NCI-H2081 (cell line): Measurements from ENCODE around the gene CCDC106.

Experiments used
- DNase-seq, 2 experiments: peaks; one replicate each; lab custom pipeline; 2025; lab: John Stamatoyannopoulos, UW

The CCDC106 gene

DNA sequence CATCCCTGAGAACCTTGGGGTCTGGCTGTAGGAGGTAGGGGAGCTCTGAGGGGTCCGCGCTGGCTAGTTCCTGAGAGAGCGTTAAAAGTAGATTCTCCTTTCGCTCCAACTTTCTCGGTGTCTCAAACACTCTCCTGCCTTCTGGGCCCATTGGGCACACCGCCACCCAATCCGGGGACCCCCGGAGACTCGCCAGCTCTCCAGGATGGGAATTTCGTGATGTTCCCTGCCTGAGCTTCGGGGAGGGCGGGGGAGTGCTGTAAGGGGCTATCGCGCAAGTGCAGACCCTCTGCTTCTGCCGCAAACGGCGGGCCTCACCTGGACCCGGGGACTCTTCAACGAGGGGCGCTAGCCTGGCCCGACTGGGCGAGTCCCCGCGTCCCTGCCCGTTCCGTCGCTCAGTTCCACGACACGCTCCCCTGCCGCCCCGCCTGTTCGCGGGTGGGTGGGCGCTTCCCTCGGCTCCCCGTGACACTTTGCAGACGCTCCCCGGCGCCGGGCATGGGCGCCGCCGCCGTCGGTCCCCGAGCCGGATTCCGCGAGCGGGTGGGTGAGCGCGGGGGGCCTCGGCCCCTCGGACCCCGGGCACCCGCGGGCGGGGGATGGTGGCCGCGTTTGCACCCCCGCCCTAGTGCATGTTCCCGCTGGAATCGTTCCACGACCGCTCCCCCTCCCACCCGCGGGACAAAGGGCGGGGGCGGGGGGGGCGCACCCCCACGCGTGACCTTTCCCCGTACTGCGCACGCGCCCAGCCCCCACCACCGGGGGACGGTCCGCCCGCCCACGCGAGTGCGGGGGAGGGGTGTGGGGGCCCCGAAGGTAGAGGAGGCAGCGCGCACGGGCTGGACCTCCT lies at the start of gene CCDC106:
CCDC106 (plus strand) TSS at position 481 of the 853 bp plus-strand sequence. CDS start 835 bp downstream, outside the sequence.
- DNase-seq: peak; percentile 70 to 83

DNA sequence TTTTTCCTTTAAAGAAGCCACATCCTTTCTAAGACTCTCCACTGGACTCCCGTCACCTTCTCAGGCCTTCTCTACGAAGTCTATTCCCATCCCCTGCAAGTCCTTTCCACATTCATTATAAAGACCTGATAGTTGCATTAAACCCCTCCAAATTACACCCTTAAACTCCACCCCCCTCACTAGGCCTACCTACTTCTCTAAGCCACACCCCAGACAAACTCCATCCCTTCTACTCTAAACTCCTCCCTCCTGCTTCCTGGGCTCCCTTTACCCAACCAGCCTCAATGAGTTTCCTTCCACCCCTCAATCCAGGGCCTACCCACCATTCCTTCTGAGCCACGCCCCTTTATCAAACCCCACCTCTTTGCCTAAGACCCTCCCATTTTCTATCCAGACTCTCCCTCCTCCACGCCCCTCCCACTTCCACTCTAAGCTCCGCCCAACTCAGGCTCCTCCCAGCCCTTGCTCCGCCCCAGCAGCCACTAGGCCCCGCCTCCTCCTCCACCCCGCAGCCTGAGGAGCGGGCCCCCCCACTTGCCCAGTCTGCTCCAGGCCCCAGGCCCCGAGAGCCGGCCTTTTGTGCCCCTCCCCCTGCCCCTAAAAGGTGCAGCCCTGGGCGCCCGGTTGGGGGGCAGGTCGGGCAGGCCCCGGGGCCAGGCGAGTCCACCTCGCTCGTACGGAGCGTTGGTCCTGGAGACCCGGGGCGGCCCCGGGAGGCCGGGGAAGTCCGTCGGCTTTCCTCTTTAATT lies 49.1 kb upstream of the CCDC106 start:
- DNase-seq: peak; percentile 74 to 89

DNA sequence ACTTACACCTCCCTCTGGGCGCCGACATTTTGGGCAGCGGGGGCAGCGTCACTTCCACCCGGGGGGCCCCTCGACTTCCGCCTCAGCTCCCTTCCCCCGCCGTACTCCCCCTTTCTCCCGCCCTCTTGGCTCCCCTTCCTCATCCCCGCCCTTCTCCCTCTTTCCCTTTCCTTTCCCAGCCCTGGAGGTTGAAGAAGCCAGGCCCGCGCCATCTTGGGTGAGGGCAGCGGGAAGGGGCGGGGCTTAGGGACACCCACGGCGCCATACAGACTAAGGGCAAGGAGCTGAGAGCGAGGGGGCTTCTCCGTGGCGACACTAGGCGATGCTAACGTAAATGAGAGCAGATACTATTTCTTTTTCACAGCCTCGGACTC lies 48.6 kb upstream of the CCDC106 start, which contains the start of gene FIZ1:
FIZ1 (minus strand) TSS at position 50 of the 374 bp plus-strand sequence. CDS start 1,652 bp downstream, outside the sequence.
- peak; percentile 97 to 99 for DNase-seq

DNA sequence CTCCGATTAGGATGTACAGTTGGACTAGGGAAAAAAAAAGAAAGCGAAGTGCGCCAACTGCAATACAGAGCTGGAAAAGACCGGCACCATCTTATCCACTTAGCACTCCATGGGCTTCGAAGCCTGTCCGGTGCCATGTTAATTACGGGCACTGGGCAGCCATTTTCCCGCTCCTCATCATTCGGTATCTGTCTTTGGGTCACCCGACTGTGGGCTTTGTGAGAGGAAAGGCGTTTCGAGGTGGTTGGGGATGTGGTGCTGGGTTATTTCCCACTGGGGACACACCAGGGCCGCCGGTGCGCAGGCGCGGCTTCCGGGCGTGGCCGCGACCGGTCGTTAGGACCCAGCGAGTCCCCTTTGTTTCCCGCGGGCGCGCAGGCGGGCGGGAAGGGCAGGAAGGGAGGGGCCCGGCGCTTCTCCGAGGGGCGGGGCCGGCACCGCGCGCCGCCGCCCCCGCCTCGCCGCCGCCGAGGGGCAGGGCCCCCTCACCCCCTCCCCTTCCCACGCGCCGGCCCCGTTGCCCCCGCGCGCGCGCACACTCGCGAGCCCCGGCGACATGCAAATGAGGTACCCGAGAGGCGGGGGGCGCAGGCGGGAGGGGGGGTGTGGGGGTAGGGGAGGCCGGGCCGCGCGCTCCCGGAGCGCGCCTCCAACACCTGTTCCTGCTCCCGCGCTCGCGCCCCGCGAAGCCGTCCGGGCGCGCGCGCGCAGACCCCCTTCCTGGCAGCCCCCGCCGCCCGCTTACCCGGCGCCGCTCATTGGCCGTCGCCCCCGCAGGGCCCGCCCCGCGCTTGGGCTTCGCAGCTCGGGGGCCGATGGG lies 48.0 kb upstream of the CCDC106 start, which contains the start of gene ZNF524:
ZNF524 (plus strand) TSS at position 447 of the 820 bp plus-strand sequence. CDS start 1,825 bp downstream, outside the sequence.
- peak; percentile 93 to 94 for DNase-seq

DNA sequence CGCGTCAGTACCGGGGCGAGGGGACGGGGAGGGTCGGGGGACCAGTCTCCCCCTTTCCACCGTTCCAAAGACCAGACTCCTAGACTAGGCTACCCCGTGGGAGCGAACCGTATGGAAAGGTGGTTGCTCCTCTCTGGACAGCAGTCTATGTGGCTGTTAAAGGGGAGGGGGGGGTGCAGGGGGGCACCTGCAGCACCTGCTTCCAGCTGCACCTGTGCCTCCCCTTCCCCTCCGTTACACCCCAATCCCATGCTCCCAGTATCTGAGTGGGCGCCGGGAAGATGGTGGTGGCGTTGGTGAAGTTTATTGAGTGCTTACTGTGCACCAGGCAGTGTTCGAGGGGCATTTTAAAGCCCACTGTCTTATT lies 47.4 kb upstream of the CCDC106 start:
- no peak for DNase-seq

DNA sequence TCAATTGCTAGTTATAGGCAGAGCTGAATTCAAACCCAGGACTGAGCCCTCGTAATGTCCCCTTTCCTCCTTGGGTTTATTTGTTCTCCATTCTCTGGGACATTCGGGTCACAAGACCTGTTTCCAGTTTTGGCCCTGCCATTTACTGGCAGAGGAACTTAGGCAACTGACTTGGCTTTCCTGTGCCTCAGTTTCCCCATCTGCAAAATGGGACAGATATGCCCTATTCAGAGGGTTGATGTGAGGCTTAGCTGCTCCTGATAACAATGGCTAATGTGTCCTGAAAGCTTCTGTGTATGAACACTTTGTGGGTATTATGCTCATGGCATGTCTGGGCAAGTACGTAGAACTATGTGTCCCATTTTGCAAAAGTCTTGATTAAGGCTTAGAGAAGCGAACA lies 46.9 kb upstream of the CCDC106 start:
- no peak for DNase-seq

DNA sequence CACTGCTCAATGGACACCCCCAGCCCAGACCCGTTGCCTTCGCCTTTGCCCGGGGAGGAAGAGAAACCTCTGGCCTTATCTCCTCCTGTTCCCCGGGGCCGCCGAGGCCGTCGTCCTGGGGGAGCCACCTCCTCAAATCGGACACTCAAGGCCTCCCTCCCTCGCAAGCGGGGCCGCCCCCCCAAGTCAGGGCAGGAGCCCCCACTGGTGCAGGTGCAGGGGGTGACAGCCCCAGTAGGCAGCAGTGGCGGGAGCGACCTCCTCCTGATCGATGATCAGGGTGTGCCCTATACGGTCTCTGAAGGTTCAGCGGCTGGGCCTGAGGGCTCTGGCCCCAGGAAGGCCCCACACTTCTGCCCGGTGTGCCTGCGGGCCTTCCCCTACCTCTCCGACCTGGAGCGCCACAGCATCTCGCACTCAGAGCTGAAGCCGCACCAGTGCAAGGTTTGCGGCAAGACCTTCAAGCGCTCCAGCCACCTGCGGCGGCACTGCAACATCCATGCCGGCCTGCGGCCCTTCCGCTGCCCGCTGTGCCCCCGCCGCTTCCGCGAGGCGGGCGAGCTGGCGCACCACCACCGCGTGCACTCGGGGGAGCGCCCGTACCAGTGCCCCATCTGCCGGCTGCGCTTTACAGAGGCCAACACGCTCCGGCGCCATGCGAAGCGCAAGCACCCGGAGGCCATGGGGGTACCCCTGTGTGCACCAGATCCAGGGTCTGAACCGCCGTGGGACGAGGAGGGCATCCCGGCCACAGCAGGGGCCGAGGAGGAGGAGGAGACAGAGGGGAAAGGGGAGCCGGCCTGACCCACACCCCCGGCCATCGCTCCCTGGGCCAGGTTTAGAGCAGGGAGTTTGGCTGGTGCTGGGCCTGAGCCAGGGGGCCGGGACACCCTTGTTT lies 45.7 kb upstream of the CCDC106 start:
- DNase-seq: no peak

DNA sequence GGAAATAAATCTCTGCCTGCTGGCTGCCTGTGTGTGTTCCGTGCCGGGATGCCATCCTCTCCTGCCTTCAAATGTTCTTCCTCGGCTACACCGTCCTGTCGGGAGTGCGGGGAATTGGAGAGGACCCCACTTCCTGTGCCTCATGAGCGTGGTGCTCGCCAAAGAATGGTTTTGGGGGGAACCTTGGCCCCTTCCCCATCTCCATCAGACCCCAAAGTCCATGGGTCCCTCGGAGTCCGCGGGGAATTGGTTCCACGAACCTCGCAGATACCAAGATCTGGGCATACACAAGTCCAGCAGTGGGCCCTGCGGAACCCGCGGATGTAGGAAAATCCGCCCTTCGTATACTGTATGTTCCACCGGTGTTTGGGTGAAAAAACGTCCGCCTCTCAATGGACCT lies 44.9 kb upstream of the CCDC106 start:
- DNase-seq: no peak

DNA sequence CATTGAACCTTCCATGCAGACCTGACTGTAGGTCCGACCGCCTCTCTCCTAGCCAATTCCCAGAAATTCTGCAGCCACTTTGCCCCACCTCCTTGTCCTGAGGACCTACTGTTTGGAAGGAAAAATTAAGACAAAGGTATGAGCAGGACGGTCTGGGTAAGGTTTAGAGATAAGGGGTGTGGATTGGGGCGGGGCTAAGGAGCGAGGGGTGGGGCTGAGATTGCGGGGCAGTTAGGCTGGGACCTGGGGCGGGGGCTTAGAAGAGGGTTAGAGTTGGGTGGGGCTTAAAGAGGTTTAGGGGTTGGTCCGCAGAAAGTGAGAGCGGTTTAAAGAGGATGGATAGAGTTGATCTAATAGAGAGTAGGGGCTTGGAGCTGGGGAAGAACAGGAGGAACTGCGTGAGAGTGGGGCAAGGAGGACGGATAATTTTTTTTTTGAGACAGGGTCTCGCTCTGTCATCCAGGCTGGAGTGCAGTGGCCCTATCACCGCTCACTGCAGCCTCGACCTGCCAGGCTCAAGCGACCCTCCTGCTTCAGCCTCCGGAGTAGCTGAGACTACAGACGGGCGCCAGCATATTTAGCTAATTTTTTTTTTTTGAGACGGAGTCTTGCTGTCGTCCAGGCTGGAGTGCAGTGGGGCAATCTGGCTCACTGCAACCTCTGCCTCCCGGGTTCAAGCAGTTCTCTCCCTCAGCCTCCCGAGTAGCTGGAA lies 44.3 kb upstream of the CCDC106 start:
- no peak for DNase-seq

DNA sequence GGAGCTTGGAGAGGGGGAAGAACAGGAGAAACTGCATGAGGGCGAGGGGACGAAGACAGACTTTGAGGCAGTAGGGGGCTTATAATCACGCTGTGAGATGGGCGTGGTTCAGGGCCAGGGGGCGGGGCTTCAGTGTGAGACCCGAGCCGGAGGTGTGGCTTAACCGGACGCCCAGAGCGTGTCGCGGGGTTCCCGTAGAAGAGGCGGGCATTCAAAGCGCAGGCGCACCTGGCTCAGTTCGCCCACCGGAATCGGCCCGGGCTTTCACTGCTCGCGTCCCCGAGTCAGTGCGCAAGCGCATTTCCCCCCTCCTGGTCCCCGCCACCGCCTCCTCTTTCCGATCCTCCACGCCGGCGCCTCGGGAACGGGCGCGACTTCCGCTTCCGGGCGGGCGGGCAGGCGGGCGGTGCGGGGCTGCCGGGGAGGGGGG lies 42.8 kb upstream of the CCDC106 start:
- DNase-seq: peak; percentile 97 to 98

DNA sequence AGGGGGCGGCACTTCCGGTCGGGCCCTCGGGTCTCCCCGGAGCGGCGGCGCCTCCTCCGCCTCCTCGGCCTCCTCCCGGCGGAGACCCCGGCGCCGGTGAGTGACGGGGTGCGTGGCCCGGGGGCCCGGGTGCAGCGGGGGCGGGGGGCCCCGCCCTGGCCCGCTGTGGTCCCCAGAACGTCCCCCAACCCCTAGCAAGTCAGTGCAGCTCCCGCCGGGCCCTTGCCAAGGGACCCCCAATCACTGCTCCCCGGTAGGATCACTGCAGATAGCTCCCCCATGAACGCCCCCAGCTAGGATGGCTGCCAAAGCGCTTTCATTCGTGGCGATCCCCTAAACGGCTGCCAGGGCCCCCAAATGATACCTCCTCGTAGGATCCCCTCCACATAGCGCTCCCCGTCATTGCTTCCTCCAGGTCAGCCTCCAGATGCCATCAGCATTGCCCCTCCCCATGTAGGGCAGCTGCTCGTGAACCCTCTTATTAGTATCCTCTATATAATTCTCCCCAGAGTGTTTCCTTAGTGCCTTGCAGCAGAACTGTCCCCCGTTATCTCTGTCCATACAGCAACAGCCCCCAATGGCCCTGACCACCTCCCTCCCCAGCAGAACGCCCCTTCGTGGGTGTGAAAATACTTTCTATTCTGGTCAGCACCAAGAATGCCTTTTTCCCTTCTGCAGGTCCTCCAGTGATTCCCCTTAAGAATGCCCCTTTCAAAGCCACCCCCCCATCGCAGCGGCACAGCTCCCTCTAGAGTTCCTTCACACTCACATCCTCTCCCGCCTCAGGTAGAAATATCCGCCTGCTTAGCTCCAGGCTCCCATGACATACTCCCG lies 42.2 kb upstream of the CCDC106 start, which contains the start of gene ZNF865:
ZNF865 (plus strand) TSS at position 11 of the 834 bp plus-strand sequence. CDS start 7,972 bp downstream, outside the sequence.
- DNase-seq: peak; percentile 76 to 82

DNA sequence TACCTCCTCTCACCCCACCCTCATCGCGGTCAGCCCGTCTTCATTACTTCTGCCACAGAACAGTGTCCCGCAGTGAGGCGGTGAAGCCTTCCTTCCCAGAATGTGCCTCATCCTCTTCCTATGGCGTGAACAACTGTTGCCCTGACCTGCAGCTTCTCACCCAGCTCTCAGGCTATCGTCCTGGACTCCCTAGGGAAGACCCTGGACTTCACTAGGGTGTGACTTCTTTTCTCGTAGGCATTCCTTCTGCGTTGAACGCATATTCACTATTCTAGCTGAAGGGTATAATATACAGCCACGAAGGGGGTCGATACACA lies 41.6 kb upstream of the CCDC106 start:
- DNase-seq: no peak

DNA sequence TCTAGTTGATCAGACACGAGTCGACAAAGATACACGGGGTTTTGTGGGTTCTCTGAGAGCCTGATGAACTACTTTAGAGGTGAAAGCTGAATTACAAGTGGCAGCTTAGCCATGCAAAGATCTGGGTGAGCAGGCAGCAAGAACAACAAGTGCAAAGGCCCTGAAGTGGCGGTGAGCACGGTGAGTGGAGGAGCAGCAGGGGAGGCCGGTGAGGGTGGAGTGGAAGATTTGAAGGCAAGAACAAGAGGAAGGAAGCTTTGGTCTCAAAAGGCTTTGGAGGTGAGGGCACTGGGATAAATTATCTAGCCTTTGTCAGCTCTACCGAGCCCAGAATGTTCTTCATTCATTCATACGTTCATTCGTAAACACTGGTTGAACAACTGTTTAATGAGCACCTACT lies 41.2 kb upstream of the CCDC106 start:
- DNase-seq: no peak

DNA sequence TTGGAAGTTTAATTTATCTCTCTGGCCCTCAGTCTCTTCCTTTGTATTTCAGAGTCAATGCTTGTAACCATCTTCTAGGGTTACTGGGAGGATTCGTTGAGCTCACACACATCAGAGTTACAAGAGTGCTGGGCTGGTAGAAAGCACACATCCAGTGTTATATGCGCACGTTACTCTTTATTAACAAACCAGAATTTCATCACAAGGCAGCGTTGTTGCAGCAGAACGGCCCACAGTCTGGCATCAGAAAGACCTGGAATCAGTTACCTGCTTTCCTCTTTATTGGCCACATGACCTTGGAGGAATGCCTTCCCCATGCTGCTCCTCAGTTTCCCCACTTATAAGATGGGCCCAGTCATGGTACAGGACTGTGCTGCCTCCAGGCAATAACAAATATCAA lies 38.7 kb upstream of the CCDC106 start:
- DNase-seq: no peak

DNA sequence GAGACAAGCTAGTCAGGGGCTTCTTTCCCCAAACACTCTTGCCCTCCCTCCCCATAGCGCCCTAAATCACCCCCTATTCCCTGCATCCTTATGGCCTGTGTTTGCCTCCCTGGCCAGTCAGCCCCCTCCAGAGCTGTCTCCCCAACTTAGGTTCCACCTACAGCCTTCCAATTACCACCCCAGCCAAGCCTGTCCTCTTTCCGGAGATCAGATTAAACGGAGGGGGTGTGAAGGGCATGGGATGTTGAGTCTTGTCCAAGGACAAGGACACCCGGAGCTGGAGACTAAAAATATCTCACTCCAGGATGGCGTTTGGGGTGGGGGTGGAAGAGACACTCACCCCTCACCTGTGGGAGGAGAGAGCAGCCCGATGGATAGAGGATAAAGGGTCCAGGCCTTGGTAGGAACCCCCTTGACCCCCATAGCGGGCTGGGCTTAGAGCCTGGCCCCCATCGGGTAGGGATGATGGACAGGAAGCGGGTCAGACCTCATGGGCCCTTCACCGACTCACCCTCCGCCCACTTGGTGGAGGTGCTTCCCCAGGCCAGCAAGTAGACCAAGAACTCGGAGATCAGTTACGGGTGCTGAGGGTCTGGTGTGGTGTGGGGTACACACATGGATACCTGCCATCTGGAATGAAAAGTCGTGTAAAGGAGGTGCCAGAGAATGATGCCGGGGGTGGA lies 36.6 kb upstream of the CCDC106 start:
- DNase-seq: no peak

DNA sequence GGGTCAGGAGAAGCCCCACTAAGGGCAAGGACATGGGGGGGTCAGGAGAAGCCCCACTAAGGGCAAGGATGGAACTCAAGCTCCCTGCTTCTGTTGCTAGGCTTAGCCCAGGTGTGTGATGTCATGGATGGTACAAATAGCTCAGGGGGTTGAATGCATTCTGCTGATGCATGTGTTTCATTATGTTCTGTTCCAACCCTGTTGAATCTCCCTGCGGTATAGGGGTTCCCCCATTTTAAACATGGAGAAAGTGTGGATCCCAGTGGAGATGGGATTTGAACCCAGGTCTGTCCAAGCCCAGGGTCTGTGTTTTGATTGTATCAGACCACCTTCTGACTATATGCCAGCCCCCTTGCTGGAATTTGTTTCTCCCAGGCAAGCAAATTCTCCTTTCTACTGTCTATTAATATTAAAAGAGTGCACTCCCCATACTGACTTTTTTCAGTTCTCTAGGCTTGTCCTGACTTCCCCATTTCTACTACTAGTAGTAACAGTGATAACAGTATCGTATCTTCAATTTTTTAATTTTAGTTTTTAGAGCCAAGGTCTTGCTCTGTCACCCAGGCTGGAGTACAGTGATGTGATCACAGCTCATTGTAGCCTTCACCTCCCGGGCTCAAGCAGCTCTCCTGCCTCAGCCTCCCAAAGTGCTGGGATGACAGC lies 35.9 kb upstream of the CCDC106 start:
- no peak for DNase-seq

DNA sequence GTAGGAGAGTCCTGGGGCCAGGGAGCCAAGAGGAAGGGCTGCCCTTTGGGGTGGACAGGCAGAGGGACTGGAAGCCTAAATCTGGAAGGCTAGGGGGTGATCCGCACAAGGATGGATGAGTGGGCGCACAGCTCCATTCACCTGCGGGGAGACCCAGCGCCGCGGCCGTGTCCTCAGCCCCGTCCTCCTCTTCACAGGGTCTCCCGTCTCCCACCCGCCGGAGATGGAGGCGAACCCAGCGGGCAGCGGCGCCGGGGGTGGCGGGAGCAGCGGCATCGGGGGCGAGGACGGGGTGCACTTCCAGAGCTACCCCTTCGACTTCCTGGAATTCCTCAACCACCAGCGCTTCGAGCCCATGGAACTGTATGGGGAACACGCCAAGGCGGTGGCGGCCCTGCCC lies 34.6 kb upstream of the CCDC106 start:
- DNase-seq: no peak
